Caco-2 (cell line): ENCODE data around the gene HNF1B. TPM values are rescaled to one million over a fixed set of nuclear protein-coding genes. Genes with fewer than 3 reads are reported as not detected.
A peak's percentile ranks its signal among the peaks of the same experiment; 100 is the strongest.

Experiments
- BruUV-seq: library from RNA; stranded (reverse); fragments of 400-500 nt; replicated peaks from 2 replicates; lab custom pipeline; 2021; lab: Mats Ljungman, UMichigan
- CTCF ChIA-PET: fragments of 300-600 bp; sonication (Branson Sonifier 250); formaldehyde crosslinking; loops from one replicate; lab custom pipeline; 2022; ENCODE audit warnings: antibody characterized with exemption; lab: Charles Lee
- POLR2A ChIA-PET: fragments of 300-600 bp; sonication (Branson Sonifier 250); formaldehyde crosslinking; loops from one replicate; lab custom pipeline; 2022; ENCODE audit warnings: antibody characterized with exemption; lab: Charles Lee
- DNase-seq, 2 experiments: peaks; one replicate each; pipeline versions ENCODE4 v3.0.0 to v3.0.0-alpha.2; 2020 to 2022
- H3K27me3 ChIP-seq: replicated peaks from 2 replicates; pipeline ENCODE4 v1.6.0; 2011; ENCODE audit warnings: low read length; ENCODE audit not compliant: control insufficient read depth, insufficient read depth
- H3K36me3 ChIP-seq: 2 replicates; pipeline ENCODE4 v1.5.1; 2011; ENCODE audit warnings: low read length; ENCODE audit not compliant: control insufficient read depth, insufficient read depth
- H3K4me1 ChIP-seq: fragments of 250-450 bp; sonication (Bioruptor Pico); 2 replicates; pipeline ENCODE4 v1.5.1; 2020; ENCODE audit warnings: mild to moderate bottlenecking
- H3K4me3 ChIP-seq: 2 replicates; pipeline ENCODE4 v1.5.1; 2011; ENCODE audit warnings: low read depth, mild to moderate bottlenecking, control low read depth, low read length
- H3K9me3 ChIP-seq: fragments of 250-450 bp; sonication (Bioruptor Pico); 2 replicates; pipeline ENCODE4 v1.5.1; 2020; ENCODE audit warnings: mild to moderate bottlenecking, moderate library complexity
- H3K27ac Mint-ChIP-seq: one replicate; pipeline ENCODE4 v1.8.0; 2022; ENCODE audit warnings: mixed read lengths; ENCODE audit not compliant: unreplicated experiment
- H3K27me3 Mint-ChIP-seq: one replicate; pipeline ENCODE4 v1.8.0; 2022; ENCODE audit warnings: mixed read lengths; ENCODE audit not compliant: insufficient read depth, unreplicated experiment
- H3K36me3 Mint-ChIP-seq: one replicate; pipeline ENCODE4 v1.8.0; 2022; ENCODE audit warnings: mild to moderate bottlenecking, mixed read lengths; ENCODE audit not compliant: insufficient read depth, unreplicated experiment
- H3K4me1 Mint-ChIP-seq: one replicate; pipeline ENCODE4 v1.8.0; 2022; ENCODE audit warnings: low read depth, mixed read lengths; ENCODE audit not compliant: unreplicated experiment
- H3K4me3 Mint-ChIP-seq: one replicate; pipeline ENCODE4 v1.8.0; 2022; ENCODE audit warnings: mild to moderate bottlenecking, moderate library complexity, mixed read lengths; ENCODE audit not compliant: unreplicated experiment
- H3K9me3 Mint-ChIP-seq: one replicate; pipeline ENCODE4 v1.8.0; 2022; ENCODE audit warnings: mixed read lengths; ENCODE audit not compliant: unreplicated experiment
- intact Hi-C: fragments of 100-400 bp; cut with micrococcal nuclease; formaldehyde crosslinking; loops from one replicate; pipeline ENCODE4 v1.10.0; 2022; ENCODE audit not compliant: unreplicated experiment
- total RNA-seq: library from RNA; stranded (reverse); gene quantifications from 2 replicates; pipeline ENCODE4 v1.2.3, GENCODE V29; 2022
- TF ChIP-seq, protein P1 (sequence below), 2 experiments: fragments of 200-600 bp in 1 of 2; IDR thresholded peaks; 1 replicate in 1 of 2; 2 replicates in 1 of 2; pipeline versions ENCODE4 v1.5.1 to v1.8.0; 2011 to 2022; ENCODE audit warnings: antibody characterized with exemption in 1 of 2, control low read depth in 1 of 2, inconsistent platforms in 1 of 2, low read depth in 1 of 2, low read length in 1 of 2, mild to moderate bottlenecking in 1 of 2, moderate library complexity in 1 of 2; ENCODE audit not compliant: insufficient read depth in 1 of 2, severe bottlenecking in 1 of 2, unreplicated experiment in 1 of 2

Gene HNF1B
- total RNA-seq, 1 experiment from 2014 or later = 36.9 TPM

DNA sequence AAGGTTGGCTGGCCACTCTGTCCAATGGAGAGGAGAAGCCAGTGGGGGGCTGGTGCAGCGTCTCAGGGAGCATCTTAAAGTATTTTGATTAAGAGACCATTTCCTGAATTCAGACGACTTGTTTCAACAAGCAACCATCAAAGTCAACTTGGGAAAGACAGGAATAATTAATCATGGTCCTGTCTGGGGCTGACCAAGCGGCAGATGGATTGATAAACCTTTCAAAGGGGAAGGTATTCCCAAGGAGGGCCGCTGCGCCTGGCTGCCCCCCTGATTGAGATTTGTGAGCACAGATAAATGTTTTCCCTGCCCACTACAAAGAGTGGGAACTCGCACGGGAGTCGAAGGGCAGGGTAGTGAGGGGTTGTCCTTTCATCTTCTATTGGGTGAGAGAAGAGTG, 47.5 kb downstream of the HNF1B start:
- Mint-ChIP-seq H3K27me3 (no peaks in the 10 kb centered on the region), H3K4me3 (no peak overlapping the region), H3K4me1 (peaks cover 34% of the 10 kb centered on the region), H3K27ac (no peak overlapping the region), H3K9me3 (no peaks in the 10 kb centered on the region), H3K36me3 (peaks cover 67% of the 10 kb centered on the region)
- BruUV-seq = no TSS peak
- intact Hi-C loops = no loop called here
- TF ChIP-seq, protein P1, sequence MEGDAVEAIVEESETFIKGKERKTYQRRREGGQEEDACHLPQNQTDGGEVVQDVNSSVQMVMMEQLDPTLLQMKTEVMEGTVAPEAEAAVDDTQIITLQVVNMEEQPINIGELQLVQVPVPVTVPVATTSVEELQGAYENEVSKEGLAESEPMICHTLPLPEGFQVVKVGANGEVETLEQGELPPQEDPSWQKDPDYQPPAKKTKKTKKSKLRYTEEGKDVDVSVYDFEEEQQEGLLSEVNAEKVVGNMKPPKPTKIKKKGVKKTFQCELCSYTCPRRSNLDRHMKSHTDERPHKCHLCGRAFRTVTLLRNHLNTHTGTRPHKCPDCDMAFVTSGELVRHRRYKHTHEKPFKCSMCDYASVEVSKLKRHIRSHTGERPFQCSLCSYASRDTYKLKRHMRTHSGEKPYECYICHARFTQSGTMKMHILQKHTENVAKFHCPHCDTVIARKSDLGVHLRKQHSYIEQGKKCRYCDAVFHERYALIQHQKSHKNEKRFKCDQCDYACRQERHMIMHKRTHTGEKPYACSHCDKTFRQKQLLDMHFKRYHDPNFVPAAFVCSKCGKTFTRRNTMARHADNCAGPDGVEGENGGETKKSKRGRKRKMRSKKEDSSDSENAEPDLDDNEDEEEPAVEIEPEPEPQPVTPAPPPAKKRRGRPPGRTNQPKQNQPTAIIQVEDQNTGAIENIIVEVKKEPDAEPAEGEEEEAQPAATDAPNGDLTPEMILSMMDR (IDR thresholded peaks at IDR 0.05; ENCODE audit: insufficient read depth in 1 of 2, low read depth in 1 of 2, low read length in 1 of 2, severe bottlenecking in 1 of 2, unreplicated experiment in 1 of 2) = no peak
- Histone ChIP-seq H3K4me3 (no peak overlapping the region), H3K36me3 (peaks cover 5% of the 10 kb centered on the region; the same call in 1 of the 2 replicates), H3K4me1 (peaks cover 21% of the 10 kb centered on the region), H3K9me3 (peaks cover 6% of the 10 kb centered on the region; the same call in 1 of the 2 replicates), H3K27me3 (no peaks in the 10 kb centered on the region)
- no peak for DNase-seq
- CTCF ChIA-PET = no interaction called here
- POLR2A ChIA-PET = no interaction called here

GRCh38 chr17:37696366-37696765, 48.5 kb downstream of the HNF1B start:
- Mint-ChIP-seq H3K27ac (no peak overlapping the region), H3K27me3 (no peaks in the 10 kb centered on the region), H3K4me3 (no peak overlapping the region), H3K9me3 (no peaks in the 10 kb centered on the region), H3K36me3 (peaks cover 67% of the 10 kb centered on the region), H3K4me1 (peaks cover 36% of the 10 kb centered on the region)
- TF ChIP-seq, protein P1 (IDR thresholded peaks at IDR 0.05; ENCODE audit: insufficient read depth in 1 of 2, low read depth in 1 of 2, low read length in 1 of 2, severe bottlenecking in 1 of 2, unreplicated experiment in 1 of 2) = no peak
- CTCF ChIA-PET = no interaction called here
- no TSS peak for BruUV-seq
- no peak for DNase-seq
- peaks cover 5% of the 10 kb centered on the region; the same call in 1 of the 2 replicates for H3K36me3 ChIP-seq
- H3K27me3 ChIP-seq = no peaks in the 10 kb centered on the region
- H3K4me1 ChIP-seq = peaks cover 26% of the 10 kb centered on the region
- intact Hi-C loops = no loop called here
- no peak overlapping the region for H3K4me3 ChIP-seq
- H3K9me3 ChIP-seq = peaks cover 6% of the 10 kb centered on the region; the same call in 1 of the 2 replicates
- POLR2A ChIA-PET = no interaction called here

DNA sequence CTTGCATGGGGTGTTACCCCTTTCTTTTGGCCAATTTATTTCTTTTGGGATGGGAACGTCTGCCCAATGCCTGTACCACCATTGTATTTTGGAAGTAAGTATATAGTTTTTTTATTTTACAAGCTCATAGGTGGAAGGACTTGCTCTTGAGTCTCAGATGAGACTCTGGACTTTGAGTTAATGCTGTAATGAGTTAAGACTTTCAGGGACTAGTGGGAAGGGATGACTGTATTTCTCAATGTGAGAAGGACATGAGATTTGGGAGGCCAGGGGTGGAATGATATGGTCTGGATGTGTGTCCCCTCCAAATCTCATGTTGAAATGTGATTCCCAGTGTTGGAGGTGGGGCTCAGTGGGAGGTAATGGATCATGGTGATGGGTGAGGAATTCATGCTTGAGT, 49.1 kb downstream of the HNF1B start:
- intact Hi-C loops = no loop called here
- H3K9me3 ChIP-seq = peaks cover 6% of the 10 kb centered on the region; the same call in 1 of the 2 replicates
- TF ChIP-seq, protein P1 (IDR thresholded peaks at IDR 0.05; ENCODE audit: insufficient read depth in 1 of 2, low read depth in 1 of 2, low read length in 1 of 2, severe bottlenecking in 1 of 2, unreplicated experiment in 1 of 2) = no peak
- H3K4me3 ChIP-seq = no peak overlapping the region
- Mint-ChIP-seq H3K27ac (peak overlapping the region; percentile 14), H3K27me3 (no peaks in the 10 kb centered on the region), H3K4me3 (no peak overlapping the region), H3K9me3 (no peaks in the 10 kb centered on the region), H3K36me3 (peaks cover 66% of the 10 kb centered on the region), H3K4me1 (peaks cover 43% of the 10 kb centered on the region)
- BruUV-seq = no TSS peak
- peaks cover 3% of the 10 kb centered on the region; the same call in 1 of the 2 replicates for H3K36me3 ChIP-seq
- POLR2A ChIA-PET = interaction anchor here (1.0 kb wide), 1 partner anchor 20 kb away, joined by 6 read pairs; no protein-coding TSS in a partner anchor
- H3K4me1 ChIP-seq = peaks cover 33% of the 10 kb centered on the region
- DNase-seq = no peak
- CTCF ChIA-PET = no interaction called here
- no peaks in the 10 kb centered on the region for H3K27me3 ChIP-seq
